Trophoblast cell (in vitro differentiated cells and primary cell): ENCODE data around the gene DRAXIN.
A peak's percentile ranks its signal among the peaks of the same experiment; 100 is the strongest.

Experiments
- DNase-seq, 2 donors: peaks; one replicate each; pipeline ENCODE4 v3.0.0-alpha.2; 2016
- H2AFZ ChIP-seq: 2 replicates; pipeline ENCODE4 v1.6.1; 2013; ENCODE audit warnings: low read length, moderate library complexity, mild to moderate bottlenecking; ENCODE audit not compliant: insufficient read depth, poor library complexity
- H2AK5ac ChIP-seq: 2 replicates; pipeline ENCODE4 v1.6.1; 2013; ENCODE audit warnings: mild to moderate bottlenecking, low read length
- H2BK120ac ChIP-seq: 2 replicates; pipeline ENCODE4 v1.6.1; 2013; ENCODE audit warnings: low read length, mild to moderate bottlenecking, moderate library complexity; ENCODE audit not compliant: insufficient read depth, poor library complexity
- H2BK12ac ChIP-seq: 2 replicates; pipeline ENCODE4 v1.6.1; 2013; ENCODE audit warnings: mild to moderate bottlenecking, low read length, moderate library complexity
- H2BK5ac ChIP-seq: 2 replicates; pipeline ENCODE4 v1.6.1; 2013; ENCODE audit warnings: low read length, low read depth, moderate library complexity, mild to moderate bottlenecking; ENCODE audit not compliant: poor library complexity
- H3K14ac ChIP-seq: 2 replicates; pipeline ENCODE4 v1.6.1; 2013; ENCODE audit warnings: mild to moderate bottlenecking, low read length
- H3K18ac ChIP-seq: 2 replicates; pipeline ENCODE4 v1.6.1; 2013; ENCODE audit warnings: mild to moderate bottlenecking, low read length
- H3K23ac ChIP-seq: 2 replicates; pipeline ENCODE4 v1.6.1; 2013; ENCODE audit warnings: low read length
- H3K27ac ChIP-seq: 2 replicates; pipeline ENCODE4 v1.5.1; 2013; ENCODE audit warnings: low read depth, mild to moderate bottlenecking, inconsistent platforms, low read length, moderate library complexity
- H3K27me3 ChIP-seq: 2 replicates; pipeline ENCODE4 v1.6.1; 2013; ENCODE audit warnings: inconsistent platforms, mild to moderate bottlenecking, low read length, moderate library complexity; ENCODE audit not compliant: insufficient read depth
- H3K36me3 ChIP-seq, 2 experiments: 1 replicate in 1 of 2; 2 replicates in 1 of 2; pipeline ENCODE4 v1.6.1; 2013; ENCODE audit warnings: low read length in 2 of 2, mild to moderate bottlenecking in 2 of 2, moderate library complexity in 1 of 2; ENCODE audit not compliant: insufficient read depth in 2 of 2, control insufficient read depth in 1 of 2
- H3K4ac ChIP-seq: 2 replicates; pipeline ENCODE4 v1.6.1; 2013; ENCODE audit warnings: low read depth, mild to moderate bottlenecking, low read length, moderate library complexity
- H3K4me1 ChIP-seq, 2 experiments: 1 replicate in 1 of 2; 2 replicates in 1 of 2; pipeline ENCODE4 v1.6.1; 2013; ENCODE audit warnings: low read length in 2 of 2, mild to moderate bottlenecking in 2 of 2, moderate library complexity in 1 of 2; ENCODE audit not compliant: insufficient read depth in 2 of 2, control insufficient read depth in 1 of 2
- H3K4me2 ChIP-seq: 2 replicates; pipeline ENCODE4 v1.6.1; 2013; ENCODE audit warnings: inconsistent platforms, mild to moderate bottlenecking, low read length, moderate library complexity
- H3K4me3 ChIP-seq: 2 replicates; pipeline ENCODE4 v1.5.1; 2013; ENCODE audit warnings: mild to moderate bottlenecking, low read depth, low read length, inconsistent platforms
- H3K79me1 ChIP-seq: one replicate; pipeline ENCODE4 v1.6.1; 2013; ENCODE audit warnings: low read length
- H3K79me2 ChIP-seq: 2 replicates; pipeline ENCODE4 v1.6.1; 2013; ENCODE audit warnings: low read length, mild to moderate bottlenecking; ENCODE audit not compliant: control insufficient read depth, insufficient read depth, poor library complexity
- H3K9ac ChIP-seq: 2 replicates; pipeline ENCODE4 v1.6.1; 2013; ENCODE audit warnings: mild to moderate bottlenecking, low read length
- H3K9me3 ChIP-seq: 2 replicates; pipeline ENCODE4 v1.6.1; 2013; ENCODE audit warnings: low read depth, mild to moderate bottlenecking, control low read depth, inconsistent platforms, low read length; ENCODE audit not compliant: insufficient read depth
- H4K12ac ChIP-seq: 2 replicates; pipeline ENCODE4 v1.6.1; 2013; ENCODE audit warnings: low read depth, mild to moderate bottlenecking, low read length, moderate library complexity
- H4K8ac ChIP-seq: 2 replicates; pipeline ENCODE4 v1.6.1; 2013; ENCODE audit warnings: low read depth, mild to moderate bottlenecking, low read length, moderate library complexity
- H4K91ac ChIP-seq: one replicate; pipeline ENCODE4 v1.6.1; 2013; ENCODE audit warnings: low read depth, mild to moderate bottlenecking, low read length, moderate library complexity
- WGBS: extraction: QIAGEN DNeasy Blood & Tissue Kit; methylation state at CpG from one replicate; pipeline ENCODE4 v1.1.7; 2013; ENCODE audit warnings: missing lambda C conversion rate; ENCODE audit not compliant: insufficient read length, insufficient coverage; ENCODE audit errors: extremely low coverage; 5-methylcytosine and 5-hydroxymethylcytosine counted together

Gene DRAXIN

DNA sequence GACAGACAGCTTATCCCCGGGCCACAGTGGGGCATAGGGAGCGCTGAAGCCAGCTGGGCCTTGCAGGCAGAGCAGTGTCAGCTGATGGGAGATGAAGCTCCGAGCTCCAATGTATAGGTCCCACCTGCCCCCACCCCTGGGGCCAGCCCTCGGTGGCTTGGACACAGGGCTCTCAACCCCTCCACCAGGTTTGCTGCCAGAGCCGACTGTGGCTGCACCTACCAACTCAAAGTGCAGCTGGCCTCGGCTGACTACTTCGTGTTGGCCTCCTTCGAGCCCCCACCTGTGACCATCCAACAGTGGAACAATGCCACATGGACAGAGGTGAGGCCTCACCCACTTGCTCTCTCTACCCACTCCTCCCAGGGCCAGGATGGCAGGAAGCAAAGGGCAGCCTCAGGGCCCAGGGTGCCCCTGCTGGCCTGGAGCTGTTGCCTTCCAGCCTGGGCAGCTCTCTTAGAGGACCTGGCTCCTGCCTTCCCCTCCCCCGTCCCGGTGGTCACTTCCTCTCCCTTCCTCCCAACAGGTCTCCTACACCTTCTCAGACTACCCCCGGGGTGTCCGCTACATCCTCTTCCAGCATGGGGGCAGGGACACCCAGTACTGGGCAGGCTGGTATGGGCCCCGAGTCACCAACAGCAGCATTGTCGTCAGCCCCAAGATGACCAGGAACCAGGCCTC lies 18.3 kb upstream of the DRAXIN start:
- Histone ChIP-seq H4K8ac (no peak overlapping the region), H2BK12ac (no peak overlapping the region), H3K4ac (no peak overlapping the region), H3K23ac (no peak overlapping the region), H3K4me3 (no peak overlapping the region), H3K9me3 (no peaks in the 10 kb centered on the region), H2BK120ac (no peak overlapping the region), H3K4me2 (no peak overlapping the region), H3K36me3 (peaks cover 39 to 46% of the 10 kb centered on the region in 2 experiments), H4K91ac (no peak overlapping the region), H3K27ac (no peak overlapping the region), H3K18ac (no peak overlapping the region), H4K12ac (no peak overlapping the region), H3K14ac (no peak overlapping the region), H3K79me2 (no peaks in the 10 kb centered on the region), H3K79me1 (no peaks in the 10 kb centered on the region), H3K9ac (no peak overlapping the region), H2AK5ac (no peak overlapping the region), H2BK5ac (no peak overlapping the region), H3K27me3 (no peaks in the 10 kb centered on the region), H3K4me1 (peaks cover 10 to 18% of the 10 kb centered on the region in 2 experiments), H2AFZ (no peak overlapping the region)
- WGBS = no CpG with 5 or more reads among the region's 14 CpGs
- no peak for DNase-seq

DNA sequence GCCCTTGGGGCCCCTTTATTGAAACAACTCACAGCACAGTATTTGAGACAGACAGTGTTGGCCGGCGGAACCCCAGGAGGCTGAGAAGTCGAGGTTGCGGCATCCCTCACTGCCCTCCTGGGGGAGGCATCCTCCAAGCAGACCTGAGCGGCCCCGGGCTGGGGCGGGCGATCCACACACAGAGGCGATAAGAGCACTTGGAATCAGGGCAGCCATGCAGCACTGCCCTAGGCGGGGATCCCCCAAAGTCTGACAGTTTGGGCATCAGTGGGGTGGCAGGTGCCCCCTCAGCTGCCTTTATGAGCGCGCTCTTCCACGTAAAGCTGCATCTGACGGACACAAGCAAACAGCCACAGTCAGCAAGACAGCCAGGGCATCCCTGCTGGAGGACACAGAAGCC lies 17.0 kb upstream of the DRAXIN start:
- Histone ChIP-seq H4K12ac (no peak overlapping the region), H3K9me3 (no peaks in the 10 kb centered on the region), H3K36me3 (peaks cover 39 to 46% of the 10 kb centered on the region in 2 experiments), H2BK12ac (no peak overlapping the region), H2AK5ac (no peak overlapping the region), H3K79me2 (no peaks in the 10 kb centered on the region), H2BK120ac (no peak overlapping the region), H3K4me3 (no peak overlapping the region), H3K4me1 (peaks cover 10 to 18% of the 10 kb centered on the region in 2 experiments), H2BK5ac (no peak overlapping the region), H3K14ac (no peak overlapping the region), H3K23ac (no peak overlapping the region), H3K4me2 (no peak overlapping the region), H4K91ac (no peak overlapping the region), H3K18ac (no peak overlapping the region), H3K79me1 (no peaks in the 10 kb centered on the region), H3K27me3 (no peaks in the 10 kb centered on the region), H3K27ac (no peak overlapping the region), H2AFZ (no peak overlapping the region), H3K9ac (no peak overlapping the region), H4K8ac (no peak overlapping the region), H3K4ac (no peak overlapping the region)
- WGBS = no CpG with 5 or more reads among the region's 14 CpGs
- no peak for DNase-seq

DNA sequence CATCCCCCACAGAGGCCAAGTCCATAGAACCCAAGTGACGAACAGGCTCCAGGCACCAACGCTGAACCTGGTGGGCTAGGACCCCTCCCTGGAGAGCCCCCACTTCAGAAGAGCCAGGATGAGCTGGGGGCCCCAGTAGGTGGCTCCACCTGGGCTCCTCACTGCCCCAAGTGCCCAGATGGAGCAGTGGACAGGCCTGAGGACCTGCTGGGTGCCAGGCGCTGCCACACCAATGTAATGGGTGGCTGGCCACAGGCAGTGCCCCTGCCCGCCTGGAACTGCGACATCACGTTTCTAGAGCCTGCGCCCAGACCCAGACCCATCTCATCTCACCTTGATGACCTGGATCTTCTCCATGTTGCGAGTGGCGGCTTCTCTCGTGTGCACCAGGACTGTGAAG lies 16.2 kb upstream of the DRAXIN start:
- no peak overlapping the region for H2BK120ac ChIP-seq
- H4K12ac ChIP-seq = no peak overlapping the region
- no peak overlapping the region for H2AFZ ChIP-seq
- H3K4me3 ChIP-seq = no peak overlapping the region
- no peak overlapping the region for H4K91ac ChIP-seq
- no peak overlapping the region for H2BK5ac ChIP-seq
- H3K23ac ChIP-seq = no peak overlapping the region
- H3K79me1 ChIP-seq = no peaks in the 10 kb centered on the region
- no peak overlapping the region for H3K9ac ChIP-seq
- no peak overlapping the region for H4K8ac ChIP-seq
- no peak overlapping the region for H2BK12ac ChIP-seq
- H3K18ac ChIP-seq = no peak overlapping the region
- no peak overlapping the region for H3K14ac ChIP-seq
- no peak overlapping the region for H3K27ac ChIP-seq
- H3K4me1 ChIP-seq = peaks cover 13 to 20% of the 10 kb centered on the region in 2 experiments
- H3K27me3 ChIP-seq = no peaks in the 10 kb centered on the region
- no peak overlapping the region for H3K4ac ChIP-seq
- DNase-seq = no peak
- WGBS = no CpG with 5 or more reads among the region's 10 CpGs
- peaks cover 1% of the 10 kb centered on the region for H3K9me3 ChIP-seq
- no peaks in the 10 kb centered on the region for H3K79me2 ChIP-seq
- H3K4me2 ChIP-seq = no peak overlapping the region
- H2AK5ac ChIP-seq = no peak overlapping the region
- peaks cover 39 to 46% of the 10 kb centered on the region in 2 experiments for H3K36me3 ChIP-seq

DNA sequence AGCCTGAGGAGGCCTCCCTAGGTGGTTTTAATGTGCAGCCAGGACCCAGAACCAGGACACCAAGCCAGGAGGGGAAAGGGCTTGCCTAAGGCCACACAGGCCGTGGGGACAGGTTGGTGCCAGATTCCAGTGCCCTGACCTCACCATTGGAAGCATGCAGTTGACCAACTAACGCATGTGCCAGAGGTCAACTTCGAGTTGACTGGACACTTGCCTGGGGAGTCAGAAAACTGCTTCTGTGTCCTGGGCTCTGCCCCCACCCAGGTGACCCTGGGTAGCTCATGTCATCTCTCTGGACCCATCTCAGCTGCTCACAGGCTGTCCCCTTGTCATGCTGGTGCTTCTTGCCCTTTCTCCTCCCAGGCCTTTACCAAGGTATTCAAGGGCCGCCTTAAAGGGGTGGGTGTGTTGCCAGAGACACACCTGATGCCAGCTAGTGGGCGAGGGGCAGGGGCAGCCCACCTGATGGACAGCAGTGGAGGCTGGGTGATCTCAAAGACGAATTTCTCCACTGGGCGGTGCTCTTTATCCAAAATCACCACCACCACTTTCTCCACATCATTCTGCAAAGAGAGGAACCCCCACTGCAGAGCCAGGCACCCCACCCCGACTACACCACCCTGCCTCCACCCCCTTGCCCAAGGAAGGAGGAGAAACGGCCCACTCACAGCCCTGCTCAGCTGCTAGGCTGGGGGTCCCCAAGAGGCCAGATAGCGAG lies 15.0 kb upstream of the DRAXIN start:
- no peak overlapping the region for H3K23ac ChIP-seq
- no CpG with 5 or more reads among the region's 10 CpGs for WGBS
- H3K9ac ChIP-seq = no peak overlapping the region
- H3K36me3 ChIP-seq = peaks cover 39 to 42% of the 10 kb centered on the region in 2 experiments
- H3K4ac ChIP-seq = no peak overlapping the region
- H3K9me3 ChIP-seq = peaks cover 1% of the 10 kb centered on the region
- H3K4me3 ChIP-seq = no peak overlapping the region
- H3K79me1 ChIP-seq = peaks cover 7% of the 10 kb centered on the region
- H3K14ac ChIP-seq = no peak overlapping the region
- no peak overlapping the region for H2BK5ac ChIP-seq
- peak; percentile 86 to 92 for DNase-seq
- H3K4me1 ChIP-seq = peaks cover 14 to 22% of the 10 kb centered on the region in 2 experiments
- no peak overlapping the region for H3K4me2 ChIP-seq
- no peak overlapping the region for H2AFZ ChIP-seq
- H2AK5ac ChIP-seq = no peak overlapping the region
- H3K79me2 ChIP-seq = peaks cover 2% of the 10 kb centered on the region
- no peak overlapping the region for H2BK120ac ChIP-seq
- no peak overlapping the region for H4K91ac ChIP-seq
- no peak overlapping the region for H3K27ac ChIP-seq
- no peaks in the 10 kb centered on the region for H3K27me3 ChIP-seq
- no peak overlapping the region for H2BK12ac ChIP-seq
- no peak overlapping the region for H3K18ac ChIP-seq
- H4K8ac ChIP-seq = no peak overlapping the region
- H4K12ac ChIP-seq = no peak overlapping the region
